MM.1S (cell line): ENCODE data around the gene PTPRG.

ENCODE experiments used
- DNase-seq: peaks from one replicate; pipeline ENCODE4 v3.0.0-alpha.2; 2015
- H2AFZ ChIP-seq: fragments of 300-600 bp; sonication (generic); 2 replicates; pipeline ENCODE4 v1.6.0; 2016; ENCODE audit warnings: antibody characterized with exemption, low read length
- H3F3A ChIP-seq: fragments of 300-600 bp; sonication (generic); 2 replicates; pipeline ENCODE4 v1.6.1; 2016; ENCODE audit warnings: mild to moderate bottlenecking, antibody characterized with exemption, low read length, moderate library complexity, mixed read lengths; ENCODE audit not compliant: insufficient read depth
- H3K27ac ChIP-seq: fragments of 300-600 bp; sonication (generic); 2 replicates; pipeline ENCODE4 v1.5.1; 2016; ENCODE audit warnings: mild to moderate bottlenecking, low read length
- H3K27me3 ChIP-seq: fragments of 300-600 bp; sonication (generic); replicated peaks from 2 replicates; pipeline ENCODE4 v1.6.0; 2016; ENCODE audit warnings: low read length; ENCODE audit not compliant: insufficient read depth
- H3K36me3 ChIP-seq: fragments of 300-600 bp; sonication (generic); replicated peaks from 2 replicates; pipeline ENCODE4 v1.6.1; 2016; ENCODE audit warnings: mild to moderate bottlenecking, low read length, mixed read lengths; ENCODE audit not compliant: insufficient read depth
- H3K4me1 ChIP-seq: fragments of 300-600 bp; sonication (generic); 2 replicates; pipeline ENCODE4 v1.6.1; 2016; ENCODE audit warnings: low read length, mixed read lengths
- H3K4me2 ChIP-seq: fragments of 300-600 bp; sonication (generic); 2 replicates; pipeline ENCODE4 v1.6.0; 2016; ENCODE audit warnings: low read depth, low read length
- H3K4me3 ChIP-seq: fragments of 300-600 bp; sonication (generic); 2 replicates; pipeline ENCODE4 v1.5.1; 2016; ENCODE audit warnings: low read length, mixed read lengths
- H3K79me2 ChIP-seq: fragments of 300-600 bp; sonication (generic); 2 replicates; pipeline ENCODE4 v1.6.1; 2016; ENCODE audit warnings: mixed run types, low read length, mixed read lengths
- H3K9ac ChIP-seq: fragments of 300-600 bp; sonication (generic); 2 replicates; pipeline ENCODE4 v1.6.1; 2016; ENCODE audit warnings: low read length, mixed read lengths
- H3K9me2 ChIP-seq: fragments of 300-600 bp; sonication (generic); replicated peaks from 2 replicates; pipeline ENCODE4 v1.6.1; 2016; ENCODE audit warnings: mild to moderate bottlenecking, low read length, mixed read lengths; ENCODE audit not compliant: insufficient read depth
- H3K9me3 ChIP-seq: fragments of 300-600 bp; sonication (generic); replicated peaks from 2 replicates; pipeline ENCODE4 v1.6.1; 2016; ENCODE audit warnings: mild to moderate bottlenecking, low read length, mixed read lengths; ENCODE audit not compliant: insufficient read depth
- H4K20me1 ChIP-seq: fragments of 300-600 bp; sonication (generic); 2 replicates; pipeline ENCODE4 v1.6.1; 2016; ENCODE audit warnings: mild to moderate bottlenecking, low read length, moderate library complexity, mixed read lengths; ENCODE audit not compliant: insufficient read depth
- CTCF ChIP-seq: fragments of 300-600 bp; sonication (generic); IDR thresholded peaks from 2 replicates; pipeline ENCODE4 v1.5.1; 2016; ENCODE audit warnings: antibody characterized with exemption, low read length, mixed read lengths
- EZH2 ChIP-seq: fragments of 300-600 bp; sonication (generic); optimal IDR thresholded peaks from 2 replicates; pipeline ENCODE3; 2017; ENCODE audit warnings: low read depth, mild to moderate bottlenecking, antibody characterized with exemption, low read length, mixed read lengths
- EZH2phosphoT487 ChIP-seq: fragments of 300-600 bp; sonication (generic); IDR thresholded peaks from 2 replicates; pipeline ENCODE4 v1.6.1; 2018; ENCODE audit warnings: antibody characterized with exemption, low read length

Gene PTPRG

DNA sequence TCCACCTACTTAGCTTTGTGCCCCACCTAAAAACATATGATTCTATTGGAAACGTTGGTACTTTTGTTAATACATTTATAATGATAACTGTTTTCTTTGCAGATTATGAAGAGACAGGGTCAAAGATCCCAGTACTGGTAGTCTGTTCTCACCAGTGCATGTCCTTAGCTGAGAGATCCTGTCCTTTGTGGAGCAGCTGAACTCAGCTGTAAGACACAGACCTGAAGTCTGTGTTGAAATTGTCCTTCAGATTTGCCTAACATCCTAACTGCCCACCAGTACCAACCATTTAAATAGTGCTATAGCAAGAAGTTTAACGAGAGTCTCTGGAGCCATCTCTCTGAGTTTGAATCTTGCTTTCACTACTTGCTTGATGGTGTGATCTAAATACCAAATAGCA lies 413.3 kb downstream of the PTPRG start:
- no peak overlapping the region for H2AFZ ChIP-seq
- no peak overlapping the region for H3K27ac ChIP-seq
- no peaks in the 10 kb centered on the region for H3F3A ChIP-seq
- H4K20me1 ChIP-seq = no peaks in the 10 kb centered on the region
- no peak for DNase-seq
- no peaks in the 10 kb centered on the region for H3K27me3 ChIP-seq
- H3K9me3 ChIP-seq = no peaks in the 10 kb centered on the region
- H3K4me1 ChIP-seq = no peaks in the 10 kb centered on the region
- no peak overlapping the region for H3K4me2 ChIP-seq
- H3K9me2 ChIP-seq = no peaks in the 10 kb centered on the region
- no peak overlapping the region for H3K9ac ChIP-seq
- no peak overlapping the region for H3K4me3 ChIP-seq
- no peaks in the 10 kb centered on the region for H3K36me3 ChIP-seq
- H3K79me2 ChIP-seq = 0 out of 2 replicates have a peak, but pooled peaks cover 5% of the 10 kb centered on the region
- no peak for TF ChIP-seq EZH2
- TF ChIP-seq CTCF = no peak
- no peak for TF ChIP-seq EZH2phosphoT487

DNA sequence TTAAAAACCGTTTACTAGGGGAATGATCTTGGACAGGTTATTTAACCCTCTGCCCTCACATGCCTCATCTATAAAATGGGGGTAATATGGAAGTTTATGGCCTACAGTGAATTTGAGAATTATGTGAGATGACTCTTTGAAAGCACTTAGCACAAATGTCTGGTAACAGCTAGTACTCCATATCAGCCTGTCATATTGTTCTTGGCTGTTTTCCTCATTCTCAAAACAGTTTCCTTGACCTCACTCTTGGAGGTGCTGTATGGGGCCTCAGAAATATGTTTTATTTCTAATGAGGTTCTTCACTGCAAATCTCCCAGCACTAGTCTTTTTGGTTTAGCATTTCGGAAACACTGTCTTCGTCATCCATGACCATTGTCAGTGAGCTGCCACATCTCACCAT lies 413.8 kb downstream of the PTPRG start:
- no peak overlapping the region for H2AFZ ChIP-seq
- H3K9me2 ChIP-seq = no peaks in the 10 kb centered on the region
- no peaks in the 10 kb centered on the region for H3K36me3 ChIP-seq
- H3K79me2 ChIP-seq = 0 out of 2 replicates have a peak, but pooled peaks cover 5% of the 10 kb centered on the region
- H3K4me2 ChIP-seq = no peak overlapping the region
- no peak for DNase-seq
- H3K27ac ChIP-seq = no peak overlapping the region
- no peaks in the 10 kb centered on the region for H3K4me1 ChIP-seq
- H3K9me3 ChIP-seq = no peaks in the 10 kb centered on the region
- H3K4me3 ChIP-seq = no peak overlapping the region
- H3K9ac ChIP-seq = no peak overlapping the region
- no peaks in the 10 kb centered on the region for H3K27me3 ChIP-seq
- TF ChIP-seq EZH2phosphoT487 (no peak), CTCF (no peak), EZH2 (no peak)
- no peaks in the 10 kb centered on the region for H3F3A ChIP-seq
- no peaks in the 10 kb centered on the region for H4K20me1 ChIP-seq

- no peaks in the 10 kb centered on the region for H4K20me1 ChIP-seq
- no peaks in the 10 kb centered on the region for H3K4me1 ChIP-seq
- no peak overlapping the region for H2AFZ ChIP-seq
- no peak overlapping the region for H3K9ac ChIP-seq
- H3K9me2 ChIP-seq = no peaks in the 10 kb centered on the region
- H3K27ac ChIP-seq = no peak overlapping the region
- H3K79me2 ChIP-seq = 0 out of 2 replicates have a peak, but pooled peaks cover 5% of the 10 kb centered on the region
- no peaks in the 10 kb centered on the region for H3K27me3 ChIP-seq
- H3K9me3 ChIP-seq = no peaks in the 10 kb centered on the region
- H3K4me2 ChIP-seq = no peak overlapping the region
- TF ChIP-seq EZH2 (no peak), EZH2phosphoT487 (no peak), CTCF (no peak)
- H3K4me3 ChIP-seq = no peak overlapping the region
- no peak for DNase-seq
- no peaks in the 10 kb centered on the region for H3F3A ChIP-seq
- no peaks in the 10 kb centered on the region for H3K36me3 ChIP-seq
Observed at GRCh38 chr3:61975936-61976335, 414.6 kb downstream of the PTPRG start.
